Gastrocnemius medialis (tissue), 4 donors: ENCODE measurements around the gene SLC4A3. TPM values are rescaled to one million over a fixed set of nuclear protein-coding genes. Genes with fewer than 3 reads are reported as not detected.
A peak's percentile ranks its signal among the peaks of the same experiment; 100 is the strongest.

Source experiments
- ATAC-seq, 2 donors: fragments of 150-250 bp; one replicate each; pipeline ENCODE4 v1.9.1; 2016
- DNase-seq, 2 donors: peaks; one replicate each; pipeline ENCODE4 v3.0.0-alpha.2; 2019
- H3K27ac ChIP-seq, 4 donors: fragments of 200-600 bp; sonication (generic); 1 replicate in 1 of 4; 2 replicates in 3 of 4; pipeline ENCODE4 v1.5.1; 2016 to 2018; ENCODE audit warnings: mild to moderate bottlenecking in 2 of 4, moderate library complexity in 1 of 4
- H3K27me3 ChIP-seq, 3 donors: fragments of 200-600 bp; sonication (generic) in 2 of 3; 1 replicate in 1 of 3; 2 replicates in 2 of 3; pipeline versions ENCODE4 v1.5.1 to v1.6.0; 2016 to 2019; ENCODE audit warnings: mild to moderate bottlenecking in 1 of 3, moderate library complexity in 1 of 3
- H3K36me3 ChIP-seq, 2 donors: fragments of 200-600 bp; sonication (generic) in 1 of 2; one replicate each; pipeline ENCODE4 v1.5.1; 2017 to 2018
- H3K4me1 ChIP-seq, 2 donors: fragments of 200-600 bp; sonication (generic) in 1 of 2; one replicate each; pipeline ENCODE4 v1.5.1; 2016 to 2017; ENCODE audit warnings: mild to moderate bottlenecking in 2 of 2
- H3K4me3 ChIP-seq, 4 donors: fragments of 200-600 bp; sonication (generic) in 3 of 4; 1 replicate in 1 of 4; 2 replicates in 3 of 4; pipeline ENCODE4 v1.5.1; 2016 to 2019; ENCODE audit warnings: mild to moderate bottlenecking in 2 of 4
- H3K9me3 ChIP-seq, 3 donors: fragments of 200-600 bp; sonication (generic) in 2 of 3; 1 replicate in 1 of 3; 2 replicates in 2 of 3; pipeline ENCODE4 v1.5.1; 2016 to 2019
- POLR2A ChIP-seq, 2 donors: fragments of 450-650 bp; IDR thresholded peaks; one replicate each; pipeline ENCODE4 v1.6.1; 2017; ENCODE audit warnings: antibody characterized with exemption in 2 of 2, mild to moderate bottlenecking in 2 of 2, moderate library complexity in 2 of 2
- in situ Hi-C, 4 donors: fragments of 200-750 bp; cut with MboI; loops; one replicate each; pipeline versions ENCODE4 v1.15.0 to v1.8.0; 2017; ENCODE audit warnings: low sequenced_read_pairs in 4 of 4
- intact Hi-C: fragments of 100-400 bp; cut with DNase I; formaldehyde crosslinking; loops from one replicate; pipeline ENCODE4 v1.15.1; 2023; ENCODE audit warnings: low total_unique reads
- total RNA-seq, 4 donors: library from RNA; depleted of rRNA; stranded (reverse); fragments of >200 nt; gene quantifications; one replicate each; pipeline versions ENCODE4 v1.1.0 to v1.2.3, GENCODE V29; 2016
- TF ChIP-seq, protein P1 (sequence below), 5 experiments: fragments of 450-650 bp in 3 of 5; fragments of 200-600 bp in 2 of 5; sonication (generic) in 2 of 5; IDR thresholded peaks in 4 of 5; conservative IDR thresholded peaks in 1 of 5; 1 replicate in 4 of 5; 2 replicates in 1 of 5; pipeline ENCODE4 v1.5.1; 2016 to 2019; ENCODE audit warnings: antibody characterized with exemption in 5 of 5, mild to moderate bottlenecking in 3 of 5, moderate library complexity in 3 of 5

SLC4A3 gene
- total RNA-seq, 4 donors from 2014 or later, result 0.25 to 0.35 (median 0.29) TPM; not detected in 1

DNA sequence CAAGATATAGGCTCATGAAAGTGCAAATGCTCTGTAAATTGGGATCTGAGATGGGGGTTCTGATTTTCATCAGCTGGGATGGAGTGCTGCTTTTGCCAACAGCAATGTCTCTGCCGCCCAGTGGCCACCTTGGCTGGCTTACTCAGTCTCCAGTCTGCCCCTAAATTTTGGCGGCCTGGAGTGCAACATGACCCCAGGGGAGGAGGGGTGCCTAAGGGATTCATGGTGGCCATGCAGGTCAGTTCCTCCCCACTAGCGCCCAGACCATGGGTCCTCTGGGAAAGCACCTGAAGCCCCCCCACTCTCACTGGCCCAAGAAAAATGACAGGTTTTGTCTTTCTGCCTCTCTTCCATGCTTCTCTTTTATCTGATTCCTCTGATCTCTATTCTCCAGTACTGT lies 45.0 kb downstream of the SLC4A3 start:
- no peaks in the 10 kb centered on the region for H3K9me3 ChIP-seq
- no peaks in the 10 kb centered on the region for H3K27me3 ChIP-seq
- intact Hi-C loops (no loop called here), in situ Hi-C loops (no loop called here)
- H3K4me1 ChIP-seq, result peaks cover 0 to 13% of the 10 kb centered on the region in 2 donors
- DNase-seq (no peak), ATAC-seq (no peak)
- TF ChIP-seq POLR2A (IDR thresholded peaks at IDR 0.05), result no peak
- TF ChIP-seq, protein P1, sequence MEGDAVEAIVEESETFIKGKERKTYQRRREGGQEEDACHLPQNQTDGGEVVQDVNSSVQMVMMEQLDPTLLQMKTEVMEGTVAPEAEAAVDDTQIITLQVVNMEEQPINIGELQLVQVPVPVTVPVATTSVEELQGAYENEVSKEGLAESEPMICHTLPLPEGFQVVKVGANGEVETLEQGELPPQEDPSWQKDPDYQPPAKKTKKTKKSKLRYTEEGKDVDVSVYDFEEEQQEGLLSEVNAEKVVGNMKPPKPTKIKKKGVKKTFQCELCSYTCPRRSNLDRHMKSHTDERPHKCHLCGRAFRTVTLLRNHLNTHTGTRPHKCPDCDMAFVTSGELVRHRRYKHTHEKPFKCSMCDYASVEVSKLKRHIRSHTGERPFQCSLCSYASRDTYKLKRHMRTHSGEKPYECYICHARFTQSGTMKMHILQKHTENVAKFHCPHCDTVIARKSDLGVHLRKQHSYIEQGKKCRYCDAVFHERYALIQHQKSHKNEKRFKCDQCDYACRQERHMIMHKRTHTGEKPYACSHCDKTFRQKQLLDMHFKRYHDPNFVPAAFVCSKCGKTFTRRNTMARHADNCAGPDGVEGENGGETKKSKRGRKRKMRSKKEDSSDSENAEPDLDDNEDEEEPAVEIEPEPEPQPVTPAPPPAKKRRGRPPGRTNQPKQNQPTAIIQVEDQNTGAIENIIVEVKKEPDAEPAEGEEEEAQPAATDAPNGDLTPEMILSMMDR (IDR thresholded peaks at IDR 0.05 in 4 of 5, conservative IDR thresholded peaks at IDR 0.05 in 1 of 5), result no peak
- H3K4me3 ChIP-seq, result no peak overlapping the region
- H3K27ac ChIP-seq, result no peak overlapping the region
- H3K36me3 ChIP-seq, result no peaks in the 10 kb centered on the region

DNA sequence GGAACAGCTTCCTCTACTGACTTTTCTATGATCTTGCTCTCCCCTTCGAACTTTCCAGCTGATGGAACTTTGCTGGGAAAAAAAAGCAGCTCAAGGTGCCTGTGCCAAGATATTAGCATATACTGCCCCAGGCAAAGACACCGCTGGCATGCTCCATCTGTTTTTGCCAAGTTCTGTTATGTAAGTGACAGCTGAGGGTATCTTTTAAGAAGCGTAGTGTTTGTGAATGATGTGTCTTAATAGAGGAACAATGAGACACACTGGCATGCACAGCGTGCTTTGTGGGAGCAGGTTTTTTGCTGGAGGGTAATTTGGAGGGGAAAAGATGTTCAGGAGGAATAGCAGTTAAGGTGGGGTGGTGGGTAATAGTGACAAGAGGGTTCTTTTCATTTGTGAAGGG lies 47.8 kb downstream of the SLC4A3 start:
- intact Hi-C loops, result no loop called here
- H3K4me1 ChIP-seq, result peaks cover 0 to 13% of the 10 kb centered on the region in 2 donors
- no peak overlapping the region for H3K27ac ChIP-seq
- in situ Hi-C loops, result no loop called here
- H3K9me3 ChIP-seq, result no peaks in the 10 kb centered on the region
- H3K27me3 ChIP-seq, result no peaks in the 10 kb centered on the region
- ATAC-seq (peak in 1 of 2 donors; percentile 41), DNase-seq (no peak)
- no peaks in the 10 kb centered on the region for H3K36me3 ChIP-seq
- H3K4me3 ChIP-seq, result no peak overlapping the region
- no peak for TF ChIP-seq POLR2A (IDR thresholded peaks at IDR 0.05)
- TF ChIP-seq, protein P1 (IDR thresholded peaks at IDR 0.05 in 4 of 5, conservative IDR thresholded peaks at IDR 0.05 in 1 of 5), result no peak

DNA sequence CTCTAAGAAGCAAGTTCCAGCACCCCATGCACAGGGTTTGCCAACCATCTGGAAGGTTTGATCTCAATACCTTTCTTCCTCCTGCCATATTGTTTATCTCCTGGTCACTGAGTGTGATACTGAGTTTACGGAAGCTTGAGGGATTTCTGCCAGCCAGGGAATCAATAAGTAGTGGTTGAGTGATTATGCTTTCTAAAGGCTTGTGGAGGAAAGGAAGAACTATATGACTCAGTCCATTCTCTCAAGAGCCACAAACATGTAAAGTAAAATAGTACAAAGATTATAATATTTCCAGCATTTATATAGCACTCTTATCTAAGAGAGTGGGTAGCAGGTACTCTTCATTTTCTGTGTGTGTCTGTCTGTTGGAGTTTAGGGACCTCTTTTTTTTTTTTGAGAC lies 49.2 kb downstream of the SLC4A3 start:
- Histone ChIP-seq H3K9me3 (no peaks in the 10 kb centered on the region), H3K27me3 (no peaks in the 10 kb centered on the region), H3K36me3 (no peaks in the 10 kb centered on the region), H3K4me3 (no peak overlapping the region), H3K4me1 (peaks cover 0 to 13% of the 10 kb centered on the region in 2 donors), H3K27ac (no peak overlapping the region)
- TF ChIP-seq, protein P1 (IDR thresholded peaks at IDR 0.05 in 4 of 5, conservative IDR thresholded peaks at IDR 0.05 in 1 of 5), result no peak
- no peak for TF ChIP-seq POLR2A (IDR thresholded peaks at IDR 0.05)
- intact Hi-C loops, result no loop called here
- DNase-seq (no peak), ATAC-seq (no peak)
- in situ Hi-C loops, result no loop called here

DNA sequence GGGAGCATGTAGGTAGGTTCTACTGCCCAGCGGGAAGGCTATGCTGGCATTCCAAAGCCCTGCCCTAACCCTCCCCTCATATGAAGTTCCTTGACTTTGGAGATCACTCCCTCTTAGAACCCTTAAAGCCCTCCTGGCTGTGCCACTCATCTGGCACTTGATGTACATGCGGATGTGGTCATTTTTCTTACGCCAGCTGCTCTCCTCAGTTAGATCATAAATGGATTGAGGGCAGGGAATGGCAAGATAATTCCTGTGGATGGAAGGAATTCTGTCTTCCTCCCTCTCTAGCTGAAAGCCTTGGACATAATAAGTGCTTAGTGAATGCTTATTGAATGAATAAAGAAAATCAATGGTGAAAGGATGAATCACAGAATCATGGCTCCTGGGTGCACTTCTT lies 51.6 kb downstream of the SLC4A3 start:
- no peaks in the 10 kb centered on the region for H3K27me3 ChIP-seq
- H3K27ac ChIP-seq, result no peak overlapping the region
- DNase-seq (no peak), ATAC-seq (no peak)
- no peak overlapping the region for H3K4me3 ChIP-seq
- TF ChIP-seq POLR2A (IDR thresholded peaks at IDR 0.05), result no peak
- TF ChIP-seq, protein P1 (IDR thresholded peaks at IDR 0.05 in 4 of 5, conservative IDR thresholded peaks at IDR 0.05 in 1 of 5), result no peak
- intact Hi-C loops, result no loop called here
- in situ Hi-C loops, result no loop called here
- H3K4me1 ChIP-seq, result peaks cover 0 to 13% of the 10 kb centered on the region in 2 donors
- no peaks in the 10 kb centered on the region for H3K9me3 ChIP-seq
- no peaks in the 10 kb centered on the region for H3K36me3 ChIP-seq

DNA sequence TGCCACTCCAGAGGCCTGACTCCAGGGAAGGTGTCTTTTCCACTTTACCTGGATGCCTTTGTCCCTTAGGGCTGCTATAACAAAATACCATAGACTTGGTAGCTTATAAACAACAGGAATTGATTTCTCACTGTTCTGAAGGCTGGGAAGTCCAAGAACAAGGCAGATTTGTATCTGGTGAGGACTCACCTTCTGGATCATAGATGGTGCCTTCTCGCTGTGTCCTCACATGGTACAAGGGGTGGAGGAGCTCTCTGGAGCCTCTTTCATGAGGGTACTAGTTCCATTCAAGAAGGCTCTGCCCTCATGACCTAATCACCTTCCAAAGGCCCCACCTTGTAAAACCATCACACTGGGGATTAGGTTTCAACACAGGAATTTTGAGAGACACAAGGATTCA lies 52.1 kb downstream of the SLC4A3 start:
- no peak for DNase-seq
- Histone ChIP-seq H3K36me3 (no peaks in the 10 kb centered on the region), H3K9me3 (no peaks in the 10 kb centered on the region), H3K4me1 (peaks cover 0 to 13% of the 10 kb centered on the region in 2 donors), H3K27ac (no peak overlapping the region), H3K27me3 (no peaks in the 10 kb centered on the region), H3K4me3 (no peak overlapping the region)
- in situ Hi-C loops (no loop called here), intact Hi-C loops (no loop called here)
- no peak for ATAC-seq
- TF ChIP-seq, protein P1 (IDR thresholded peaks at IDR 0.05 in 4 of 5, conservative IDR thresholded peaks at IDR 0.05 in 1 of 5), result no peak
- no peak for TF ChIP-seq POLR2A (IDR thresholded peaks at IDR 0.05)
